DMS114 treated with DMSO at 0.1 percent for 48 hours (cell line): Measurements from ENCODE around the gene TMEM255B.
"Not testable (repeated sequence)": the region's sequence is repeated elsewhere in the genome, so short reads cannot be mapped to it uniquely, and the experiment has no call there.

Source experiments
- DNase-seq: peaks from one replicate; lab custom pipeline; 2025; ENCODE audit not compliant: unreplicated experiment; lab: John Stamatoyannopoulos, UW

Gene TMEM255B

DNA sequence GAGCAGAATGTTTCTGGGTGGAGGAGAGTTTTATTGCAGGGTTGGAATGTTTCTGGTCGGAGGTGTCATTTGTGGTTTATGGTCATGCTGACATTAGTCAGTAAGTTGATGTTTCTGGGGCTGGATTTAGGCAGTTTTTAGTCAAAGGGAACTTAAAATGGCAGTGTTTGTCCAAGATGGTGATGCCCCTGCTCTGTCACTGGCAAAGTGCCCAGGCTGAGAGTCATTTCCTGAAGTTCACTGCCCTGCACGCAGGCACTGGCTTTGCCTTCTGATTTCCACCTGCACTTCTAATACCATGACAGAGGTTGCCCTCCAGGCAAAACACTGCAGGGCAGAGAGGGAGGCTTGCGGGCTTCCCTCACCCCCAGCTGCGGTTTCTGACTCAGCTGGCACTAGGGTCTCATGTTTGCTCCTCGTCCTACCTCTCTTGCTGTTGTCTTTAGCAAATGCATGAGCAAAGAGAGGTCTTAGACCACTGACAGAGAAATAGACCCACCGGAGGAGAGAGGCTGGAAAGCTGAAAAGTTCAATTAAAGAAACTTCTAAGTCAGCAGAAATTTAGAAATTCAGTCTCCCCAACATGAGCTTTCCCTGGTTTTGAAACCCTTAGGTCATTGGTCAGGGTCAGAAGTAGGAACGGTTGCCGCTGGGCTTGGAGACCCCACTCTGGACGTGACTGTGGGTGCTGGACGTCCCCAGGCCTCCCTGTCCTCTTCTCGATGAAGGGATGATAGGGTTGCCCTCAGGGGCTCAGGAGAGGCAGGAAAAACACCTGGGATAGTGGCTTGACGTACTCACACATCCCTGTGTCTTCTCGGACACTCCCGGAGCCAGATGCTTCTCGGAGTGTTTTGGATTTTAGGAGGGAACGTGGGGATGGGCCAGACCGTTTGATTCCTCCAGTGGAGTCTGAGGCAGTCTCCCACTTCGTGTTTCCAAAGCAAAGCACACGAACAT is 26.3 kb downstream of the TMEM255B start:
- no peak for DNase-seq

DNA sequence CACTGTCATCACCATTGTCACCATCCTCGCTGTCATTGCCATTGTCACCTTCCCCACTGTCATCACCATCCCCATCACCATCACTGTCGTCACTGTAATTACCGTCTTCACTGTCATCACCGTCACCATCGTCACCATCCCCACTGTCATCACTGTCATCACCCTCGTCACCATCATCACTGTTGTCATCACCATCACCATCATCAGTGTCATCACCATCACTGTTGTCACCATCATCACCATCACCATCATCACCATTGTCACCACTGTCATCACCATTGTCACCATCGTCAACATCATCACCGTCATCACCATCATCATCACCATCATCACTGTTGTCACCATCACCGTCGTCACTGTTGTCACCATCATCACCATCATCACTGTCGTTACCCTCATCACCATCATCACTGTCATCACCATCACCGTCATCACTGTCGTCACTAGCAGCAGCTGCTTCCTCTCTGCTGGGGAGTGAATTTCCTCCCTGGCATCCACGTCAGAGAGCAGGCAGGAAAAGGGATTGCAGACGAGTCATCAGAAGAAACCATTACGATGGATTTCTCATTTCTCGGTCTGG is 27.3 kb downstream of the TMEM255B start:
- DNase-seq, result no peak

DNA sequence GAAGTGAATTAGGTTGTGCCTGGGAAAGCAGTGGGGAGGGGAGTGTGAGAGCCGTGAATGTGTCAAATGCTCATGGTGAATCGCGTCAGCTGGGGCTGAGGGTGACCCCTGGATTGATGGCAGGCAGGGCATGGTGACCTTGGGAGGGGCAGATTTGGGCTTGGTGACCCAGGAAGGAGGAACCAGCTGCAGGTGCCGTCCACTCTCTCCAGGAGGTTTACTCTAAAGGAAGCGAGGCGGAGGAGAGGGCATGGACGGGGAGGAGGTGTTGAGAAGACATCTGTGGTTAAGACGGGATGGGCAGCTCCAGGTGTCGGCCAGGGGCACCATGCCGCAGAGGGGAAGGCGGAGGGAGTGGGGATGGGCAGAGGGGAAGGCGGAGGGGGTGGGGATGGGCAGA is 28.7 kb downstream of the TMEM255B start:
- no peak for DNase-seq

DNA sequence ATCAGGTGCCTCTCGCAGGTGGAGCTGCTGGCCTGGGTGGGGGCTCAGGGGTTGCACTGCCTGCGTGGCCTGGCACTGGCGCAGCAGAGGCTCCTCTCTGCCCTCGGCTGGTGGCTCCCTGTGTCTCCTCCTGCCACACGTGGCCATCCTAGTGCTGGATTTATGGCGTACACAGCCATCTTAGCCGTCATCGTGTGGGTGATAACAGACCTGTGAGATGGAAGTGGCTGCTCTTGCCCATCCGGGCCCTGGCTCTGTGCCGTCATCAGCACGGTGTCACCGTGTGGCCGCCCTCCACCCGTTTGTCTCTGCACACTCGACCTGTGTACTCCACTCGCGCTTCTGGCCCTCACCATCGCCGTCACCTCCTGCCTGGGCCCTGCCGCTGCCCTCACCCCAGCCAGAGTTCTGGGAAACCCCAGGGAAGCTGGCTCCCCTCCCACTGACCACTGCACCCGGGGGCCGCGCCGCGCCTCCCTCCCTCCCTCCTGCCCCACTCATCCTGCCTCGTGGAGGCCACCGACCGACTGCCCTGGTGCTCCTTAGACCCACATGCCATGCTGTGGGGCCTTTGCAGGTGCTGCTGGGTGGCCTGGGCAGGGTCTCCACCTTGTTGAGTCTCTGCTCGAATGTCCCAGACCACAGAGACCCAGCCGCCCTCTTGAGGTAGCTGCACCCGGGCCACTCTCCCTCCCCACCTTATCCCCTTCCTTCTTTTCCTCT is 29.5 kb downstream of the TMEM255B start:
- DNase-seq, result no peak

DNA sequence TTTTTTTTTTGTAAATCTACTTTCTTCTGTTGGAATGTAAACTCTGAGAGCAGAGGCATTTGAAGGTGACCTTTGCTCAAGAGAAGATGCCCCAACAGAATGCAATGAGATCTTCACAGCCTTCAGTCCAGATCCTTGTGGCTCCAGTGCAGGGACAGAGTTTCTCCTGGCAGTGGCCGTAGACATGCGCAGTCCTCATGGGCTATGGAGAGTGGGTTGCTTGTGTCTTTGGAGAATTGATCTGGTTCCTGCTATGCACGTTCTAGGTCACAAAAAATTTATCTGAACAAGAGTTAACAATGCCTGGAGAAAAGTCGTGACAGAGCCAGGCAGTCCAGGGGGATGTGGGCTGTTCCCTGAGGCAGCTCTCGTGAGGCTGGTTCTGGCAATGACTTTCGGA is 30.1 kb downstream of the TMEM255B start:
- no peak for DNase-seq

DNA sequence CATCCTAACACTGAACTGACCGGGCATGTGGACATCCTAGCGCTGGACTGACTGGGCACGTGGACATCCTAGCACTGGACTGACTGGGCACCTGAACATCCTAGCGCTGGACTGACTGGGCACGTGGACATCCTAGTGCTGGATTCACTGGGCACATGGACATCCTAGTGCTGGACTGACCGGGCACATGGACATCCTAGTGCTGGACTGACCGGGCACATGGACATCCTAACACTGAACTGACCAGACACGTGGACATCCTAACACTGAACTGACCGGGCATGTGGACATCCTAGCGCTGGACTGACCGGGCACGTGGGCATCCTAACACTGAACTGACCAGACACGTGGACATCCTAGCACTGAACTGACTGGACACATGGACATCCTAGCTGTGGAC is 30.9 kb downstream of the TMEM255B start:
- not testable (repeated sequence) for DNase-seq

DNA sequence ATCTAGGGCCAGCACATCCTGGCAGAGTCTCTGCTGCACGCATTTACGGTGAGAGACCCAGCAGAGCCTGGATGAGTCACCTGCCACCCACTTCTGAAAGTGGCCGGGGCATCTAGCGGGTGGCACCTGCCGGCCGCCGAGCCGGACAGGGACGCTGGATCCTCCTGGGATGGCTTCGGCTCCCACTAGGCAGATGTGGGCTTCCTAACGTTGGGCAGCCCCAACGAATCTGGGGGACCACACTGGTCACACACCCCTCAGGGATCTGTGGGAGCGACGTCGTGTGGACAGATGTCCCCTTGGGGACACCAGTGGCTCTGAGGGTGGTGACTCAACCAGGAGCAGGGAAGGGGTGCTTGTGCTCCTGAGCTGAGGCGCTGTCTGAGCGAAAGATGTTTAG is 32.2 kb downstream of the TMEM255B start:
- no peak for DNase-seq

DNA sequence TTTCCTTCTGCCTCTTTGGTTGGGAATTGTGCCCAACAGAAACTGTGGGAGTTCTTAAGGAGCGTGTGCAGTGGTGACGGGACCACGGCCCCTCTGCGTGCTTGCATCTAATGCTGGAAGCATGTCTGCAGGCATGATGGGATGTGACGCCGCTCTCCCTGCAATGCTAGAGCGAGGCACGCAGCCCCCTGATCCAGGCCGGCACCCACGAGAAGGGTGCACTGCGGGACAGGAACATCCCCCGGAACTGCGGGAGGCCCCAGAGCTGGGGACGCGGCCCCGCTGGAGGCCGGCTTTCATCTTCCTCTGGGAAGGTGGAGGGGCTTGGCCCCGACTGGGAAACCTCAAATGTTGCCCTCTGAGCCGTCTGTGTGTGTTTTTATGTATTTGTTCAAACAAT is 32.7 kb downstream of the TMEM255B start:
- DNase-seq, result no peak

DNA sequence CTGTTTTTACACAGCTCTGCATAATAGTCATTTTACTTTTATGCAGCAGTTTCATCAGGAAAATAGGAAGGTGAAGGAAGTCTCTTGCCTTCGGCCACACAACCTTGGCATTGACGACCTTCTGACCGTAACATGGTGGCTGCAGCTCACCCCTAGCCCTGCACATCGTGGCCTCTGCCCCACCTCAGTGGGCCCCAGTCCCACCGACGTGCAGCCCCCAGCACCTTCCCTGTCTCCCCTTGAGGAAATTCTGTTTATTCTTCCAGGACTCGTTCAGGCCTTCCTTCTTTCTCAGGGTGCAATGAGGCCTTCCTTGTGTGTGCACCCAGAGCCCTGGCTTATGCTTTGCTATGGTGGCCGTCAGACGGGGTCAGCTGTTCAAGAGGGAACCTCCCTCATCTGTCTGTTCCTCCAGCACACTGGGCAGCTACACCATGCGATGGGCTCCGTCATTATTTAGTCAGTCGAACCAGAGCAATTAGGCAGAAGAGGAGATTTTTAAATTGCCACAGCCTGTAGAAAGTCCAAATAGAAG is 33.3 kb downstream of the TMEM255B start:
- no peak for DNase-seq

DNA sequence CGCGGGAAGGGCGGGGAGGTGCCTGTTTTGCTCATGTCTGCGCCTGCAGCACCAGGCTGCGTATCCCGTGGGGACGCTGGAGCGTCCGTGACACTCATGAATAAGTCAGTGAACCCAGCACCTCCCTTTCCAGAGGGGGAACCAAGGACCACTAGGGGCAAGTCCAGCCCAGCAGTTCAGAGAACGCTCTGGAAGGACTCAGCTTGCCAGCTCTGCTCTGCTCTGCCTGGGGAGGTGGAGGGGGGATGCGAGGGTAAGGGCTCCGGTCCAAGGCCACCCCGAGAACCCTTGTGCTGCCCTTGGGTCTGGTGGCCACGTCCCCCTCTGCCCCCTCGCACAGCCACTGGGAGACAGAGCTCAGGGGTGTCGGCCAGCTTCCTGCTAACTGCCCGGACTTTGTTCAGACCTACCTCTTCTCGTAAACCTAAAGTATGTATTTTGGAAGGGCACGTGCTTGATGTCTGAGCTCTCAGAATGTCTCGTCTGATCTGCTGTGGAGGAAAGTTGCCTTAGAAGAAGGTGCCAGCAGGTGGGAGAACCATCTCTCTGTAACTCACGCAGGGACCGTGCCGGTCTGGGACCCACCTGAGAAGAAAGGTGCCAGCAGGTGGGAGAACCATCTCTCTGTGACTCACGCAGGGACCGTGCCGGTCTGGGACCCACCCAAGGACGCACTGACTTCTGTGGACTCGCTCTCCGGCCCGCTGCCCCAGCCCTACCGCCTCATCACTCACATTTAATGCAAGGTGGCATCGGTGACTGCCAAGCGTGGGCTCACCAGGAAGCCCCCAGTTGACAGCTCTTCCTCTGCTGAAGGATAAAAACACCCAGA is 34.1 kb downstream of the TMEM255B start:
- DNase-seq, result no peak

DNA sequence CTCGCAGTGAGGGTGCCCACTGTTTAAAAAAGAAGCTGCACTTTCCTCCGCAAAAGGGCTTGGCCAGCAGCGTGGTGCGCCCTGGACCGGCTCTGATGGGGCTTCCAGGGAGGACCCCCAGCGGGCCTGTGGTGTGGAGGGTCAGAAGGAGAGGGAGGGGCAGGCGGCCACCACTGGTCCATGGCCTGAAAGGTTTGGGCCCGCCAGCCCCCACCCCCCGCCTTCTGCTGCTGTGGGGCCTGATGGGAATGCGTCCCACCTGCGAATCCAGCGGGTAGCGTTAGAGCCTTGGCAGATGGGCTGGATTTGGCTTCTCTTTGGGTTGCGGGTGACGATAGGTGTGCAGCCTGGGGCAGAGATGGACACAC is 34.7 kb downstream of the TMEM255B start:
- DNase-seq, result no peak

DNA sequence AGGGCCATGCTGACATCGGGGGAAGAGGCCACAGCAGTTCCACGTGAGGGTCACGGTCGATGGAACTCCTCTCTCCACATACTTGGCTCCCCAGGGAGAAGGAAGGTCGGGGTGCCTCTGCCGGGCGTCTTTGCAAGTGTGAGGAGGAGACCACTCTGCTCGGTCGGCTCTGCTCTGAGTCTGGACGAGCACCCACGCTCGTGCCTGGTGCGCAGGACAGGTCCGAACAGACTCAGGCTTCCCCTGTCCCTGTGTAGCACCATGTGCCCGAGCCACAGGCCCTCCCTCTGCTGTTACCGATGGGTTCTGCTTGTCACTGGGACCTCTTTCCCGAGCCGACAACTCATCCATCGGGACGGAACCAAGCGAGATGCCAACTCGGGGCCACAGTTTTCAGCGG is 35.1 kb downstream of the TMEM255B start:
- DNase-seq, result no peak

DNA sequence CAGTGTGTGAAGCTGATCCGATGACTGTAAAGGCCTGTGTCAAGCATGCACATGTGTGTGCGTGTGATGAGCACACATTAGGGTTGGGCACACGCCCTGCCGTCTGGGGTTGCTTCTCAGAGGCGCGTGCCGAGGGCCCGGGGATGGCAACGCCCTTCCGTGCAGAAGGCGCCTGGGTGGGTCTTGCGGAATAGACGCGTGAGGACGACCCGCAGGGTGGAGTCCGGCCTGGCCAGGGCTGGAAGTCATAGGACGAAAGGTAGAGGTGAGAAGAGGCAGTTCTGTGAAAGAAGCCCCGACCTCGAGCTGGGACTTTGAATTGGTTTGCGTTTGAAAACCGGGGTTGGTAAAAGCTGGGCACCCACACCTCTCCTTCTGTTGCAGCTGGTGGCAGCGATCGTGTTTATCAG is 35.7 kb downstream of the TMEM255B start:
- DNase-seq, result no peak

DNA sequence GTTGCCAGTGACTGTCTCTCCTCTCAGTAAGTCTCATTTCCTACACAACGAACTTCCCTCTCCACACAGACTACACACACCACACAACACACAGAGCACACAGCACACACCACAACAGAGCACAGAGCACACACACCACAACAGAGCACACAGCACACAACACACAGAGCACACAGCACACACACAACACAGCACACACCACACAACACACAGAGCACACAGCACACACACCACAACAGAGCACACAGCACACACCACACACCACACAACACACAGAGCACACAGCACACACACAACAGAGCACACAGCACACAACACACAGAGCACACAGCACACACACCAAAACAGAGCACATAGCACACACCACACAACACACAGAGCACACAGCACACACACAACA is 36.3 kb downstream of the TMEM255B start:
- not testable (repeated sequence) for DNase-seq

DNA sequence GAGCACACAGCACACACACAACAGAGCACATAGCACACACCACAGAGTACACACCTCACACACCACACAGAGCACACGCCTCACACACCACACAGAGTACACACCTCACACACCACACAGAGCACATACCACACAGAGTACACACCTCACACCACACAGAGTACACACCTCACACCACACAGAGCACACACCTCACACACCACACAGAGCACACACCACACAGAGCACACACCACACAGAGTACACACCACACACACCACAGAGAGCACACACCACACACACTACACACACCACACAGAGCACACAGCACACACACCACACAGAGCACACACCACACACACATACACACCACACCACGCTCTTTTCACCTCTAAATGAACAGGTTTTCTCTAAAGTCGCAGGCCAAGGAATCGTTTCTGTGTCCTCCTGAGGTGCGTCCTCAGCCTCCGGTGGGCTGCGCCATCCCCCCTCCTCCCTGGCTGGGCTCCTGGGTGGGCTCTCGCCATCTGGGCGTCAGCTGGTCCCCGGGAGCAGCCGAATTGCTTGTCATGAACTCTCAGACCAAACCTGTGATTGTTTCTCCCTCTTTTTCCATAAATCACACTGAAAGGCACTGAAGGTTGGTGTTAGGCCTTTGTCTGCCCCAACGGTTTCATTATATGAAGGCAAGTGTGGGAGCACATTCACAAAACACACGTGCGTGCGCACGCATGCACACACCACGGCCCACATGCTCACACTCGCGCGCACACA is 37.4 kb downstream of the TMEM255B start:
- DNase-seq, result no peak

DNA sequence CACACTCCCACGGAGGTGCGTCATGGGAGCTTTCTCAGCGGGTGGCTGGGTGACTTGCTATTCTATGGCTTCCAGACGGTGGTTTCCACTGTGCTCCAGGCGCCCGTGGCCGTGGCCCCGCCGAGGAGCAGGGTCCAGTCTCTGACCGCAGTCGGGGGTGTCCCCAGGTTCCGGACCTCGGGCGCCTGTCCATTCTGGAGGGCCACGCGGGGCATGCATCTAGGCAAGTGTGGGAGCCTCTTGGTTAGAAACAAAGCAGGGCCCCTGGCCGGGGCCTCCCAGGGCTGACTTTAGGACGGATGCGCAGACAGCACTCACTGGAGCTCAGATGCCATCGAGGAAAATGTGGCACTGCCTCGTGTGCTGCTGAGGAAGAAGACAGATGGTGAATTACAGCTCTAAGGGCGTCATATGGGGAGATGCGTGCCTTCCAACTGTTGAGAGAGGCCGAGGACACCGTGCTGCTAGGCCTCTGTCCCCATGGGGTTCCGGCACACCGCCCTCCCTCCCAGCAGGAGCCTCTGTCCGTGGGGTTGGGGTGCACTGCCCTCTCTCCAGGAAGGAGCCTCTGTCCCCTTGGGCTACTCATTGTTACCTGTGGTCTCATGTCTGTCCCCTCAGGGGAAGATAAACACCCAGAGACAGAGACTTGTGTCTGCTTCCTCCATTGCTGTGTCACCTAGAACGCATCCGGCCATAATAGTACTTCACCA is 38.1 kb downstream of the TMEM255B start:
- DNase-seq, result no peak

DNA sequence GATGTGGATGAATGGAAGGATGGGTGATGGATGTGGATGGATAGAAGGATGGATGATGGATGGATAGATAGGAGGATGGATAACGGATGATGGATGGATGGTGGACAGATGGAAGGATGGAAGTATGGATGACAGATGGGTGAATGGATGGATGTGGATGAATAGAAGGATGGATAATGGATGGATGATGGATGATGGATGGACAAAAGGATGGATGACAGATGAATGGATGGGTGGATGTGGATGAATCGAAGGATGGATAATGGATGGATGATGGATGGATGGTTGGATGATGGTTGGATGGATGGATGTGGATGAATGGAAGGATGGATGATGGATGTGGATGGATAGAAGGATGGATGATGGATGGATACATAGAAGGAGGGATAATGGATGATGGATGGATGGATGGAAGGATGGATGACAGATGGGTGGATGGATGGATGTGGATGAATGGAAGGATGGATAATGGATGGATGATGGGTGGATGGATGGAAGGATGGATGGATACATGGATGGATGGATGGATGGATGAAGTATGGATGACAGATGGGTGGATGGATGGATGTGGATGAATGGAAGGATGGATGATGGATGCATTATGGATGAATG is 39.3 kb downstream of the TMEM255B start:
- DNase-seq, result no peak

DNA sequence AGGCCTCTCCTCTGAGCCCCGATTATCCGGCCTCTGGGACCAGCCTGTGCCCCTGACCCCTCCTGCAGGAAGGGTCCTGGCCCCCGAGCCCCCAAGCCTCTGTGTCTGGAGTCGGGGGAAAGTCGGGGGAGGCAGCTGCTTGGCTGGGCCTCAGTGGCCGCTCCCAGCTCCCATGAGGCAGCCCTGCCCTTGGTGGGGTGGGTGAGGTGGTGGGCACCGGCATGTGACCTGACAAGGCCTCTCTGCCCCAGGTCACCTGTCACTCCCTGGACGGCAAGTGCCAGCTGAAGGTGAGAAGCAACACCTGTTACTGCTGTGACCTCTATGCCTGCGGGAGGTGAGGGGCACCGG is 41.5 kb downstream of the TMEM255B start:
- DNase-seq, result no peak

DNA sequence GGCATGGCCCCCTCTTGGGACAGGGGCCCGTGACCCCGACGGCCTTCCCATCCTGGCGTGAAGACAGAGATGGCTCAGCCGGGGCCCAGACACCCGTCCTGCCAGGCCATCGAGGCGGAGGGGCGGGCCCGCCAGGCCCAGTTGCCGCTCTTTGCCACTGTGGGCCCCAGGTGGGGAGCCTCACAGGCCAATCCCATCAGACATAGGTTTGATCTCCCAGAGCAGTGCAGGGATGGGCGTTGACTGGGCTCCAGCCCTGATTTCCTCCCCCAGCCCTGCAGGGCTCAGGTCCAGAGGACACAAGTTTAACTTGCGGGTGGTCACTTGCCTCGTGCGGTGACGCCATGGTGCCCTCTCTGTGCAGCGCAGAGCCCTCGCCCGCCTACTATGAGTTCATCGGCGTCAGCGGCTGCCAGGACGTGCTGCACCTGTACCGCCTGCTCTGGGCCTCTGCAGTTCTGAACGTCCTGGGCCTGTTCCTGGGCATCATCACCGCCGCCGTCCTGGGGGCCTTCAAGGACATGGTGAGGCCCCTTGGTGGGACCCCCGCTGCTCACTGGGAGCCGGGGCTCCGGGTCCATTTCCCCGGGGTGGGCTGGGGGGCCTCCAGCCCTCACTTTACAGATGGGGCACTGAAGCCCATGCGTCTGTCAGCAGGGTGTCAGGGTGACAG is 42.4 kb downstream of the TMEM255B start:
- DNase-seq, result no peak
